ENCODE data around the gene GLRX5. TPM values are rescaled to one million over a fixed set of nuclear protein-coding genes. Genes with fewer than 3 reads are reported as not detected.

The GLRX5 gene
- total RNA-seq, 1 experiment from 2014 or later, result 23.2 TPM

DNA sequence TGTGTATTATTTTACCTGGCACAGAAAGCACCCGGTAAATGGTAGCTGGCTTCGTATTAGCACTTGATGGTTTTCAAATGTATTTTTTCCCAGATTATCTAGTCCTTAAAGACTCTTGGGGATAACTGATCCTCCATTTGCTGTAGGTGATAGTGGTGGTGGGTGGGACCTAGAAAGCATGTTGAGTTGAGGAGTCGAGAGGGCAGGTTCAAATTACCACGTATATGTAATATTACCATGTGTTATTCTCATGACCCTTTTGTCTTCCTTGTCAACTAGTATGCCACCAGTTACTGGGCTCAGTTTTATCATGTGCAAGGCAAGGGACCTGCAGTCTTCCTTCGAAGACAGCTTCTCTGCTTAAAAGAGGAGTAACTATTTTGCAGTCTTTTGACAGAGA, 1.8 kb downstream of the GLRX5 start:
- Histone ChIP-seq H3K4me1 (replicated peaks; ENCODE audit: insufficient read depth) (peaks cover 26% of the 10 kb centered on the region), H4K20me1 (ENCODE audit: insufficient read depth) (peaks cover 25% of the 10 kb centered on the region), H3K36me3 (ENCODE audit: low read depth) (peaks cover 10% of the 10 kb centered on the region), H3F3A (ENCODE audit: insufficient read depth, low read depth) (peaks cover 5% of the 10 kb centered on the region; the same call in 1 of the 2 replicates), H3K9me2 (ENCODE audit: insufficient read depth) (no peaks in the 10 kb centered on the region), H3K9me3 (ENCODE audit: insufficient read depth, low read depth) (no peaks in the 10 kb centered on the region), H3K4me3 (peak overlapping the region; percentile 85; the same call in 1 of the 2 replicates), H3K27ac (no peak overlapping the region), H3K4me2 (peak overlapping the region; percentile 96), H2AFZ (no peak overlapping the region), H3K79me2 (ENCODE audit: low read depth) (peaks cover 90% of the 10 kb centered on the region), H3K27me3 (ENCODE audit: insufficient read depth, low read depth) (no peaks in the 10 kb centered on the region)
- ChIA-PET CTCF (no interaction called here), POLR2A (ENCODE audit: unreplicated experiment) (no interaction called here)
- BruUV-seq (replicated peaks), result no TSS peak
- TF ChIP-seq, protein P1, sequence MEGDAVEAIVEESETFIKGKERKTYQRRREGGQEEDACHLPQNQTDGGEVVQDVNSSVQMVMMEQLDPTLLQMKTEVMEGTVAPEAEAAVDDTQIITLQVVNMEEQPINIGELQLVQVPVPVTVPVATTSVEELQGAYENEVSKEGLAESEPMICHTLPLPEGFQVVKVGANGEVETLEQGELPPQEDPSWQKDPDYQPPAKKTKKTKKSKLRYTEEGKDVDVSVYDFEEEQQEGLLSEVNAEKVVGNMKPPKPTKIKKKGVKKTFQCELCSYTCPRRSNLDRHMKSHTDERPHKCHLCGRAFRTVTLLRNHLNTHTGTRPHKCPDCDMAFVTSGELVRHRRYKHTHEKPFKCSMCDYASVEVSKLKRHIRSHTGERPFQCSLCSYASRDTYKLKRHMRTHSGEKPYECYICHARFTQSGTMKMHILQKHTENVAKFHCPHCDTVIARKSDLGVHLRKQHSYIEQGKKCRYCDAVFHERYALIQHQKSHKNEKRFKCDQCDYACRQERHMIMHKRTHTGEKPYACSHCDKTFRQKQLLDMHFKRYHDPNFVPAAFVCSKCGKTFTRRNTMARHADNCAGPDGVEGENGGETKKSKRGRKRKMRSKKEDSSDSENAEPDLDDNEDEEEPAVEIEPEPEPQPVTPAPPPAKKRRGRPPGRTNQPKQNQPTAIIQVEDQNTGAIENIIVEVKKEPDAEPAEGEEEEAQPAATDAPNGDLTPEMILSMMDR (conservative IDR thresholded peaks at IDR 0.05), result no peak
- no peak for TF ChIP-seq EZH2 (IDR thresholded peaks at IDR 0.05; ENCODE audit: low read depth)
- DNase-seq, result no peak
- intact Hi-C loops (cut with micrococcal nuclease; ENCODE audit: unreplicated experiment), result no loop called here

DNA sequence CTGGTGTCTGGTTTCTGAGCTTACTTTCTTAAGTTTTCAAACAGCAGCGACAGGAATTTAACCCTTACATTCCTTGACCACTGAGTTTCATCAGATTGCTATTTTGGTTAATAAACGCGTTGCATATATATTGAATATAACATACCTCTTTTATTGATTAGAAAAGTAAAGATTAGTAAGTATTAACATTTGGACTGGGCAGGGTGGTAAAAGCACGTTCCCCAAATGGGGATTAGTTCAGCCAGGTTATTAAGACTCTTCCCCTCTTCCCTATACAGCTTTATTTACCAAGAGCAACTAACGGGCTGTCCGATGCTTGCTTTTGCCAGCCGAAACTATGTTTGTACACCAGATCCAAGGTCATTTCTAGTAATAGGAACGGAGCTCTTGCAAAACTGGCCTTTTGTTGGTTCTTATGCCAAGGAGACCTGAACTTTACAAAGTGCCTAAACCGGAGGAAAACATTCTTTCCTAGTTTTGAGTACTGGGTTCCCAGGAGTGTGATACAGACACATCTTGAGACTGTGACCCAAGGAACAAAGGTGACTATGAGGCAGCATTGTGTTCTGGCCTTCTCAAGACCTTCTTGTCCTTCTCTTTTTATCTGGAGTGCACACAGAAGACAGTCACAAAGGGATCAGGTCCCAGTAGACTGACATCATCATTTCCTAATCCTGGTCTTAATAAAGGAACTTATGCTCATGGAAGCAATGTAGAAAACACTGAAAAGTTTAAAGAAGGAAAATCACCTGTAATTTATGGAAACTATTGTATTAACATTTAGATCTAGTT, 2.6 kb downstream of the GLRX5 start:
- TF ChIP-seq, protein P1 (conservative IDR thresholded peaks at IDR 0.05), result no peak
- H3K79me2 ChIP-seq (ENCODE audit: low read depth), result peaks cover 90% of the 10 kb centered on the region
- peak overlapping the region; percentile 96; the same call in 1 of the 2 replicates for H3K4me2 ChIP-seq
- ChIA-PET CTCF (no interaction called here), POLR2A (ENCODE audit: unreplicated experiment) (no interaction called here)
- peaks cover 20% of the 10 kb centered on the region for H4K20me1 ChIP-seq (ENCODE audit: insufficient read depth)
- no peak overlapping the region for H2AFZ ChIP-seq
- H3K27ac ChIP-seq, result no peak overlapping the region
- intact Hi-C loops (cut with micrococcal nuclease; ENCODE audit: unreplicated experiment), result no loop called here
- BruUV-seq (replicated peaks), result no TSS peak
- no peaks in the 10 kb centered on the region for H3K27me3 ChIP-seq (ENCODE audit: insufficient read depth, low read depth)
- H3K9me2 ChIP-seq (ENCODE audit: insufficient read depth), result no peaks in the 10 kb centered on the region
- H3F3A ChIP-seq (ENCODE audit: insufficient read depth, low read depth), result no peaks in the 10 kb centered on the region
- H3K4me3 ChIP-seq, result no peak overlapping the region
- peaks cover 4% of the 10 kb centered on the region; the same call in 1 of the 2 replicates for H3K36me3 ChIP-seq (ENCODE audit: low read depth)
- DNase-seq, result no peak
- H3K9me3 ChIP-seq (ENCODE audit: insufficient read depth, low read depth), result no peaks in the 10 kb centered on the region
- H3K4me1 ChIP-seq (replicated peaks; ENCODE audit: insufficient read depth), result peaks cover 17% of the 10 kb centered on the region

DNA sequence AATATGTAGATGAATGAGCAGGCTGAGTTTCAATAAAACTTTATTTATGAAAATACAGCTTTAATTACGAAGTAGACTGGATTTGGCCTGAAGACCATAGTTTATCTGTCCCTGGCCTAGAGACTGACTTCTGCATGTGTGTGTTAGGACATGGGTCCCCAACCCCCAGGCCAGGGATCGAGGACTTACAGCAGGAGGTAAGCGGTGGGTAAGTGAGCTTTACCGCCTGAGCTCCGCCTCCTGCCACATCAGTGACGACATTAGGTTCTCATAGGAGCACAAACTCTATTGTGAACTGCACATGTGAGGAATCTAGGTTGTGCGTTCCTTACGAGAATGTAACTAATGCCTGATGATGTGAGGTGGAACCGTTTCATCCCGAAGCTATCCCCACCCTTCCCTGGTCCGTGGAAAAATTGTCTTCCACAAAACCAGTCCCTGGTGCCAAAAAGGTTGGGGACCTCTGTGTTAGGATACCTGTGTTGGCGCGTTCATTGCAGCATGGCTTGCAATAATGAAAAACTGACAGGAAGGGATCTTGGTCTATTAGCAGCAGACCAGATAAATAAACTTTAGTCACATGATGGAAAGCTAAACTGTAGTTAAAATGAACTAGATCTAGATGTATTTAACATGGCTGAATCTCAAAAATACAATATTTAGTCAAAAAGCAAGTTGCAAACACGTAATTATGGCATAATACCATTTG, 4.1 kb downstream of the GLRX5 start:
- intact Hi-C loops (cut with micrococcal nuclease; ENCODE audit: unreplicated experiment), result no loop called here
- no peak for DNase-seq

More for the DNA sequence above, 4.1 kb downstream of the GLRX5 start:
- peaks cover 80% of the 10 kb centered on the region for H3K79me2 ChIP-seq (ENCODE audit: low read depth)
- H3K27ac ChIP-seq, result no peak overlapping the region
- no peak overlapping the region for H2AFZ ChIP-seq
- TF ChIP-seq, protein P1 (conservative IDR thresholded peaks at IDR 0.05), result no peak
- TF ChIP-seq EZH2 (IDR thresholded peaks at IDR 0.05; ENCODE audit: low read depth), result no peak
- no peaks in the 10 kb centered on the region for H3K9me2 ChIP-seq (ENCODE audit: insufficient read depth)
- ChIA-PET CTCF (no interaction called here), POLR2A (ENCODE audit: unreplicated experiment) (no interaction called here)
- no peaks in the 10 kb centered on the region for H3K27me3 ChIP-seq (ENCODE audit: insufficient read depth, low read depth)
- no peaks in the 10 kb centered on the region for H3F3A ChIP-seq (ENCODE audit: insufficient read depth, low read depth)
- 0 out of 2 replicates have a peak, but pooled peaks cover 11% of the 10 kb centered on the region for H4K20me1 ChIP-seq (ENCODE audit: insufficient read depth)
- no TSS peak for BruUV-seq (replicated peaks)
- H3K36me3 ChIP-seq (ENCODE audit: low read depth), result no peaks in the 10 kb centered on the region
- H3K4me2 ChIP-seq, result no peak overlapping the region
- no peaks in the 10 kb centered on the region for H3K9me3 ChIP-seq (ENCODE audit: insufficient read depth, low read depth)
- H3K4me1 ChIP-seq (replicated peaks; ENCODE audit: insufficient read depth), result peaks cover 13% of the 10 kb centered on the region
- H3K4me3 ChIP-seq, result no peak overlapping the region
